HG02973 (cell line): ENCODE data around the gene SMIM13.

Source experiments
- ATAC-seq: cut with Tn5 transposase; IDR thresholded peaks from one replicate; pipeline ENCODE4 v1.9.1; 2021; ENCODE audit warnings: moderate library complexity; ENCODE audit not compliant: unreplicated experiment

Gene SMIM13

GRCh38 chr6:11183761-11184362, 90.2 kb downstream of the SMIM13 start:
- no peak for ATAC-seq

- ATAC-seq: no peak
Observed at GRCh38 chr6:11185204-11185842, 91.7 kb downstream of the SMIM13 start.

- ATAC-seq: no peak
Observed at GRCh38 chr6:11187301-11187700, 93.7 kb downstream of the SMIM13 start.
